Measurements from ENCODE around the gene CES2.

CES2 gene

DNA sequence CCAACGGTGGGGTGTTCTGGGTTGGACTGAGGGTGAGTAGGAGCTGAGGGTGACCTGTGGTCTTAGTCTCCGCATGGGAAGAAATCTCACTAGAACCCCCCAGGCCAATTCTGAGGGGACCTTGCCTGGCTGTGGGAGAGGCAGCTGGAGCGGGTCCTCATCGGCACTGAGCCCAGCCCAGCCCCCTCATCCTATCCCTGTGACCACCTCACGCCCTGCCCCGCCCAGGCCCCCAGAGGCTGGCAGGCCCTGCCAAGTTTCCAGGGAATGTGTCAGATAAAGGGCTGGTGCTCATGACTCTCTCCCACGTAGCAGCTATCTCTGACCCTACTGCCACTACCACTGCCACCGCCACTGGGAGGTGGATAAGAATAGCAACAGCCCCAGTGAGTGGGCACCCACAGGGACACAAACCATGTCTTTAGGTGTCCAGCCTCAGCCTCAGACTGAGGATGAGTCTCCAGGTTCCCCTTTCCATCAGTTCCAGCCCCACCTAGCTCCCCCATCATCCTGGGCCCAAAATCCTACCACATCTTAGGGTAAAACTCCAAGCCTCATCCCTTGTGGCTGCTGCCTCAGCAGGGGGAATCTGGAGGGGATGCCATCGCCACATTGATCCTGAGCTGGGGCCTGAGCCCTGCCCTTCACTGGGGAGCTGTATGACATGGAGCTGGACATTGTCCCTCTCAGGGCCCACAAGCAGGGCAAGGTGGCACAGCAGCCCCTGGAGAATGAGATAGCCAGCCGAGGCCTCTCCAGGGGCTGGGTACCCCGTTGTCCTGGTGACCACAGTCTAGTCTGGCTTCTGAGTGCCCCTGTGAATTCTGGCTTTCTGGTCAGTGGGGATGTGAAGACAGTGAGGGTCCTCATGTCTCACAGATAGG lies 31.5 kb upstream of the CES2 start:
- no peak for DNase-seq

DNA sequence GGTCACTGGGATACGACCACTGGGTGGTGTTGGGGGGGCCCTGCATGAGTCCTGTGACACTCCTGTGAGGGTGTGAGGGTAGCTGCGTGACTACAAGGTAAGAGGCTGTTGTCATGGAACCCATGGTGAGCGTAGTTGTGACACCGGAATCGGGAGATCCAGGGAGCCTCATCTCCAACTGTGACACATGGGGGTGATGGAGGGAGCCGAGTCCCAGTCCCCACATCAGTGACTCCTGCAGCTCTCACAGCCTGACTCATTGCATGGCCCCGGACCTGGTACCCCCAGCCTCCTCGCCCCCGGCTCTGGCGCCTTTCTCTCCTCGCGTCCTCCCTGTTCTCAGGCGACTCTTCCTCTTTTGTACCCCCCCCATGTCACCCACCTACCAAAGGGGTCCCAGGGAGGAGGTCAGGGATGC lies 30.9 kb upstream of the CES2 start:
- DNase-seq: no peak

DNA sequence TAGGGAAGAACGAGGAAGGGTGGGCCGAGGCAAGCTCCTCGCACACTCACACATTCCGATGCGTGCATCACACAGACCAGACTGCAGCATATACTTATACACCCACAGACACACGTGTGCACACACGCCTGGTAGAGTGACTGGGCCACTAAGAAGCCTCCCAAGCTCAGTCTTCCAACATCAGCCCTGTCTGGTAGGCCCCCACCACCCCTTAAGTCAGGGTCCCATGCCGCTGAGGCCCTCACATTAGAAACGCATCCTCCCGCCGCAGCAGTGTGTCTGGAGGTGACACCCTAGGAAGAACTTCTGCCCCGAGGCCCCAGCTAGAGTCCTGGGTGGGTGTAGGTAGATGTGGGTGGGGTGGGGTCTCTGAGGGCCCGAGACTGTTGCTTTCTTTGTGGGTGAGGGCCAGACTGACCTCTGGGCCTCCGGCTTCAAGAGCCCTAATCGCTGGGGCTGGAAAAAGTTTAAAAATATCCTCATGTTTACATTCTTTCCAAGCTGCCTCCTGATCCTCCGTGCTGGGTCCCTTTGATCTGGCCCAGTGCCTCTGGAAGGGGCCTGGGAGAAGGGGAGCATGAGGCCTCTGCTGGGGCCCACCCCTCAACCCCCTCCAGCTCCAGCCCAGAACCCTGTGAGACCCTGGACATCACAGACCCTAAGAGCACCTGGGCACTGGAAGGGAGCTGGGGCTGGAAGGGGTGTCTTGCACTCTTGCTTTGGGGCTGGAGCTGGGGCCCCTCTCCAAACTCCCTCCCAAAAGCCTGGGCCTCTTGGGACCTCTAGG lies 30.3 kb upstream of the CES2 start:
- DNase-seq: no peak

DNA sequence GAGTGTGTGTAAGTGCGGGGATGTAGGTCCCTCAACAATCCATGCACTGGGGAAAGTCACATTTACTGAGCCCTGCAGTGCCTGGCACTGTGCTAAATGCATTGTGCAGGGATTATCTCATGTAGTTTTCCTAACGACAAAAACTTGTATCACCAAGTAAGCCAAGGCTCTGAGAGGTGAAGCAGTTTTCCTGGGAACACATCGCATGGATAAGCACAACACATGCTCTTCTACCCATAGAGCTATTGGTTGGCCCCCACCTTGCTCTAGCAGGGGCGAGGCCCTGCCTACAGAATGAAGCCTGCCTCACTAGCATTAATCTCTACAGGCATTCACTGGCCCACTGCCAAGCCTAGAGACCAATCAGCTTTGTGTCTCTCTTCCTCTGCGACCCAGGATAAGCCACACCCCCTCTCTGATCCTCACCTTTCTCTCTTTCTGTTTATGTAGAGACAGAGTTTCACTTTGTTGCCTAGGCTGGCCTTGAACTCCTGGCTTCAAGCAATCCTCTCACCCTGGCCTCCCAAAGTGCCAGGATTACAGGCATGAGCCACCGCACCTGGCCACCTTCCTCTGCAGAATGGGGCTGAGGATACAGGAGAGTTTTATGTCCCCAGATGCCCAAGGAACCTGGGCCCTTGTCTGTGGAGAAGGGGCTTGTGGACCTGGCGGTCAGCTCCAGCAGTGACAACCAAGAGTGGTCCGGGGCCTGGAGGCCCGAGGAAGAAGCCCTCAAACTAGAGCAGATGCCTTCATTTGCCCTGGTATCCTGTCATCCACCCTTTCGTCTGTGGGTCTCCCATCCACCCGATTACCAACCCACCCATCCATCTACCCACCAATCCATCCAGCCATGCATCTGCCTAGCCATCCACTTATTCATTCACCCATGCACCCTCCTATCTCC lies 29.4 kb upstream of the CES2 start:
- DNase-seq: no peak

DNA sequence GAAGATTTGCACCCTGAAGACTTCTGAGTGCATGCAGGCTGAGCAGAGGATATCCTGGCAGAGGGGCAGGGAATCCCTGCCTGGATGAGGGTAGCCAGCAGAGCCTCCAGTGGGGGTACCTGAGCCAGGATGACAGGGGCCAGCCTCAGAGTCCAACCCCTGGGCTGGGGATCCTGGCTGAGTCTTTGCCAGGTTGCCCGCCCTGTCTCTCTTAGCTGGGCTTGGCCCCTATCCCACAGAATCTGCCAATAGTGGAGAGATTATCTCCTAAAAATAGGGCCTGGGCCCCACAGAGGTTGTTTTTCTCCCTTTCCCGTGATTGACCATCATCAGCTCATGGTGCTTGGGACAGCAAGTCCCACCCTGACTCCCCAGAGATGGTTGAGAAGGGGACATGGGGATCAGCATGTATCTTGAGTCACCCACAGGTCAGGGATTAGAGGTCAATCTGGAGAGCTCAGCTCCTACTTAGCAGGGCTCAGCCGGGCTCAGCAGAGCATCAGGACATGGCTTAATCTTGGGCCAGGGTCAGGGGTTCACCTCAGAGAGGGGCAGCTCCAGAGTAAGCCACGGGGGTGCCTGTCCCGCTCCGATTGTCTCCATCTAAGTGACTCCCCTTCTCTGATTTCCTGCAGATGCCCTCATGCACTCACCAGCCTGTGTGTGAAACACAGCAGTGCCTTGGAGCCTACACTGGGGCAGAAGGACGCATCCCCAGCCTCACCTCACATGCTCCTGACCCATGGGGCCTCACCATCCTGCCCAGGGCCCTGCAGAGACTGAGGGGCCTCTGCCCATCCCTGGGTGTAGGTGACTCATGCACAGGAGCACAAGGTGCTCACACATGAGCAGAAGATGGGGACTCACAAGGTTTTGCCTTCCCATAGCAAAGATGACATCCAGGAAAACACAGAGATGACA lies 28.1 kb upstream of the CES2 start:
- no peak for DNase-seq

DNA sequence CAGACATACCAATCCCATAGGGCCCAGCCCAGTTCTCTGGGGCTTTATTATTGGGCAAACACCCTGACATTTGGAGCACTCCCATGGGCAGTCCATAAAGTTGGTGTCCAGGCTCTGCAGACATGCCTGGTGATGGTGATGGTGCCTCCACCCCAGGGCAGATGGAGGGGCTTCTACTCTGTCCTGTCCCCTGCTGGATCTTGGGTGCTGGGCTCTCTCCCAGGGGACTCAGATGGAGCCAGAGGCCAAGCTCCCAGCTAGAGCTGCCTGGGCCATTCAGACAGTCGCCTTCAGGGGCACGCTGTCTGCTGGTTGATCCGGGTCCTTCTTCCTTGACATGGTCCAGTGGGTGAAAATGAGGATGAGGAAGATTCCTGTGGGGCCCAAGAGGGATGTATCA lies 27.2 kb upstream of the CES2 start:
- no peak for DNase-seq

DNA sequence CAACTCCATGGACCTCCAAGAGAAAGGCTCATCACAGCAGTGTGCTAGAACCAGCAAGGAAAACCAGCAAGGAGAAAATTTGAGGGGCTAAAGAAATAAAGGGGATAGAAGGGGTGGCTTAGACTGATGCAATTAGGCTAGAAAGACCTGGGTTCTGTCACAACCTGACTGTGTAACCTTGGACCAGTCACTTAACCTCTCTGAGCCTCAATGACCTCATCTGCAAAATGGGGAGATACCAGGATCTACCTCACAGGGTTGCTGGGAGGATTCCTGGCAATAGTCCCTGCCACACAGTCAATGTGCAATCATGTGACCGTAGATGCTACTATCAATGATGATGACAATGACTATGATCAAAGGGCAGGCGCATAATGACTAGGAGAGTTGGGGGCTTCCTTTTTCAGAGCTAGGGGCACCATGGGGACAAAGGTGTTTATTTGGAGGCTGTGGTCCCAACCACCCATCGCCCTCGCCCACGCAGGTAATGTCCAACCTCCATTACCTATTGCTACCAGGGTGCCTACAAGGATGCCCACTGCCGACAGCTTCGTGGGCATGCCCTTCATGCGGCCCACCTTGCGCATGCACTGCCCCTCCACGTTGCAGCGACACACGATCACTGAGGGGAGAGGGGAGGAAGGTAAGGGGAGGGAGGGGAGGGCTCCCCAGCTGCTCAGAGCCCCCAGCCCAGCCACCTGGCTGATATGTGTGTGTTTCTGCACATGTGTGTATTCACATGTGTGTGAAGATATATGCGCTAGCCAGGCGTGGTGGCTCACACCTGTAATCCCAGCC lies 26.4 kb upstream of the CES2 start:
- DNase-seq: no peak

DNA sequence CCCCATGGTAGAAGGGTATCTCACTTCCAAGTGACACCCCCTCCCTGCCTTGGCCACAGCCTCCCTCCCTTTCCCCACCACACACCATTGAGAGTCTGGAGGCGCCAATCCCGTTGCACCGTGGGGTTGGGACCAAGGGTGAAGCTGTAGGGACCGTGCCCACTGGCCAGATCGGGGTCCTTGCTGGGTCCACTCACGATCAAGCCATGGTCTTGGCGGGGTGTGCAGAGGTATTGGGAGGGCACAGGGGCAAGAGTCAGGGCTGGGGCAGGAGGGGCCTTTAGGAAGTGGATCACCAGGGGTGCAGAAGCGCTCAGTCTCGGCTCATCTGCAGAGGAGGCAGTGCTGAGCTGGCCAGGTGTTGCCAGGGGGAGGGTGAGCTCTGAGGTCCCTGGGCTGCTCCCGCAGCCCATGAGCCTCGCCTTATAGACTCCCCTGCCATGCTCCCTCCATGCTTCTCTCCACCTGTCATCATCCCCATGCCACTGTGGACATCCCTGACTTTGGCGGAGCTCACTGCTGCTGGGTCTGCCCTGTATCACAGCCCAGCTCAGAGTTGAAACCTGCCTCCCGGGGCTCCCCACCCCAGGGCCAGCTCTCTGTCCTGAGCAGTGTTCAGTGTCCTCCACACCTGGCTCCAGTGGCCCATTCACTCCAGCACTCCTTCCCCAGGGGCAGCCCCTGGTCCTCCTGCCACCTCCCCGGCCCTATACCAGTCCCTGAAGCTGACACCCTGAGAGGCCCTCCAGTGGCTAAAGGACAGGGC lies 25.0 kb upstream of the CES2 start:
- DNase-seq: no peak

DNA sequence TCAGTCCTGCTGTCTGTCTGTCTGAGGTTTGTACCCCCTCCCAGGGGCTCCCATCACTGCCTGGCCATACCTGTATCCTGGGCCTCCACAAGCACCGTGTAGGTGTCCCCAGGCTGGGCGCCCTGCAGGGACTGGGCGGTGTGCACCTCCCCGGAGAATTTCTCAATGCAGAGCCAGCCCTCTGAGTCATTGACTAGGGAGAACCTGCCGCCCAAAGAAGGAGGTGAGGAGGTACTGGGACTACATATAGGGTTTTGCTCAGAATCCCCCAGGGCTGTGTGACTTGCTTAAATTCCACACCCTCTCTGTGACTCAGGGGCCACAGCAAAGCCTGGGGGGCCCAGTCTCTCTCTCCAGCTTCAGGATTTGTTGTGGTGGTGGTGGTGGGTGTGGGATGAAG lies 24.2 kb upstream of the CES2 start:
- no peak for DNase-seq

DNA sequence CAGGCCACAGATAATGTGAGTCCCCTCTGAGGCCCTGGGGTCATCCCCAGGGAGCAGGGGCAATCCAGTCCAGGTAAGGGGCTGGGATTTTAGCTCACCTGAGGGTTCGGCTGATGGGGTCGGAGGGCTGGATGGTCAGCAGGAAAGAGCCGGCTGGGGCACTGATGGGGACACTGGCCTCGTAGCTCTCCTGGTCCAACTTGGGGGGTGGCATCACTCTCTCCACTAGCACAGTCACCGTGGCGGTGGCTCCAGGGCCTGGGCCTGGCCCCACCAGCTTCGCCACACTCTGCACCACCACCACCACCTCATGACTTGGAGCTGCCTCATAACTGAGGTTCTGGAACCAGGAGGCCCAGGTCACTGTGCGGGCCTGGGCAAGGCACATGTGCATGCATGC lies 23.5 kb upstream of the CES2 start:
- no peak for DNase-seq

DNA sequence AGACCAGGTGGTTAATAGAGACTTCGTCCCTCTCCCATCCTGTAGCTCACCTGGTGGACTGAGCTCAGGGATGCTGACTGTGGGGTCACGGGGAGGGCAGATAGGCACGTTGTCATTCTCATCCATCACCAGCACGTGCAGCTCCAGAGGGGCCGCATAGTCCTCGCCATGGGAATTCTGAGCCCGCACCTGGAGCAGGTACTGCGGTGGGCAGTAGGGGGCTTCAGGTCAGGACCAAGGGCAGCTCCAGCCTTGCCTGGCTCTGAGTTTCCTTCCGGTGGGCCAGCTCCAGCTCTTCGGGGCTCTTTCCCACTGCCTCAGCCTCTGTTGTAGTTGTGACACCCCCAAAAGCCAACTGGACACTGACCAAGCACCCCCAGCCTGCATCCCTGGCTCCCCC lies 22.2 kb upstream of the CES2 start:
- DNase-seq: no peak

DNA sequence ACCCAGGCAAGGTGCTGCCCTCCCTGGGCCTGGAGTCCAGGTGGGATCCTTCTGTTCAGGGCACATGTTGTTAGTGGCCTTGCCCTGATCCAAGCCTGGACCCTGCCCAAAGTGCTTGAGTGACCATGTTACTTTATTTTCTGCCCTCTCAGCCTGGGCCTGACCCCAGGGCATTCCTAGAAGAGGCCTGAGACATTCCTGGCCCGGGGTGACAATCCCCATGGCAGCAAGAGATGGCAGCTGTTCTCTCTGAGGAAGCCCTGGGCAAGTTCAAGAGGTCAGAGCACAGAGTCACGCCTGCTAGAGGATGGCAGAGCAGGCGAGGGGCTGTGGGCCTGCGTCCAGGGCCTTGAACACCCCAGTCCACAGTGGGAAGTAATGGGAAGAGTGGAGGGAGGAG lies 21.6 kb upstream of the CES2 start:
- DNase-seq: no peak

DNA sequence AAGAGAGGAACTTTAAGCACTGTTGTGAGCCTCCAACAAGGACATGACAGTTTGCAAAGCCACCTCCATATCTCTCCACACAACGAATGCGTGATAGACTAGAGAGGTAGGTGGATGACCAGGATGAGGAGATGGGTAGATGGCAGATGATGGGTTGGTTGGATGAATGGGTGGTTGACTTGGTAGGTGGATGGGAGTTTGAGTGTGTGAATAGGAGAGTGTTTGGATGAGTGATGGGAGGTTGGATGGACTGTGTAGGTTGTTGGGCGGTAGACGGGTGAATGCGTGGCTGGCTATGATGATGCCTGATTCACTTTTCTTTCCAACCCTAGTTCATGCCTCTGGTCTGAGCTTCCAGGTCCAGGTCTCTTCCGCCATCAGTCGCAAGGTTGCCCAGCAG lies 20.8 kb upstream of the CES2 start:
- no peak for DNase-seq

DNA sequence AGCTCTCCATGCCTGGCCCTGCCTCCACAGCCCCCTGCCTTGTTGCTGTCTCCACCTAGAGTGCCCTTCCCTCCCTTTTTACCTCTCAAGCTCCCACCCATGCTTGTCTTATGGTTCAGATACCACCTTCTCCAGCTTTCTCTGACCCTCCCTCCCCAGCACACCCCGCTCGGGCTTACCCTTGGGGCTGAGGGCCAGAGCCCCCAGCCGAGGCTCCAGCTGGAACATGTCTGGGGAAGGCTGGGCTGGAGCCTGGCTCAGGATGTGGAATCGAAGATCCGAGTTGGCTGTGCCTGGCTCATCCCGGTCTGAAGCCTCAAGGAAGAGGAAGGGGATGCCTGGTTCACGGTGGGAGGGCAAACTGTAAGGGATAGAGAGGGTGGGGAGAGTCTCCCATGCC lies 20.3 kb upstream of the CES2 start:
- DNase-seq: no peak

DNA sequence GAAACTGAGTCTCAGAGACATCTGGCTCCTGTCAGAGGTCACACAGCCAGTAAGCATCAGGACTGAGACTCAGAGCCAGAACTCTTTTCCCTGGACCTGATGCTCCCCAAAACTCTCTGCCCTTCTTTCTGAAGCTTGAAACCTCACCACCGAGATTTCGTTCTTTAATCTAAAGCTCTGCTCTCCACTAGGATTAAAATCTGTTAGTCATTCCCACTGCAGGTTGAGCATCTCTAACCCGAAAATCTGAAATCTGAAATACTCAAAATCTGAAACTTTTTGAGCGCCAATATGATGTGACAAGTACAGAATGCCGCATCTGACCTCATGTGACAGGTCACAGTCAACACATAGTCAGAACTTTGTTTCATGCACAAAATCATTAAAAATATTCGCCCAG lies 18.8 kb upstream of the CES2 start:
- DNase-seq: no peak

DNA sequence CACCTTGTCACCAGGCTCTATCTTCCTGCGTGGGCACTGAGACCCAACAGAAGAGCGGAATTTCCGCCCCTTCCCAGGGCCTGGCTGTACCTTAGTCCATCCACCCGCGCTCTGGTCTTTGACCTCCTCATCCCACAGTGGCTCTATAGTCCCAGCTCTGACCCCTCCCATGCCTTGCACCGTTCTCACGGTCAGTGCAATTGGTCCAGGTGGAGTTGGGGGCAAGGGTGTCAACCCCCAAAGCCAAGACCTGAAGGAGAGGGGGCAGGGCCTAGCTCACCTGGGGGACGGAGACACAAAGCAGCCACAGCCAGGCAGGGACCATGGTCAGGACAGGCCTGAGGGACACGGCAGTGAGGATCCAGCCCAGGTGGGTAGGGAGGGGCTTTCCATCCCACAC lies 17.6 kb upstream of the CES2 start:
- DNase-seq: no peak

DNA sequence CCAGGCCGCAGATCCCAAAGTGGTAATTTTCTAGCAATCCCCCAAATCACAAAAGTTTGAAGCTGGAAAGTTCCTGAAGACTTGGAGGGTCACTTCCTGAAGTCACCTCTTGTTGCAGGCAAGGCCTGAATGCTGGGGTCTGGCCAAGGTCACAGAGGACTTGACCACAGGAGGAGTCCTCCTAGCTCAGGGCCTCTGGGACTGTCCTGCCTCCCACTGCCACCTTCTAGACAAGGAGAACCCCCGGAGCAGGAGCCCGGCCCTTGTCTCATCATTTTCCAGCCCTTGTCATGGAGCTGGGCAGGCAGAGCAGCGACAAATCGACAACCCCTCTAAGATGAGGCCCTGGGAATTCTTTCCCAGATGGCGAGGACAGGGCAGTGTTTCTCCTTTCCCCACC lies 17.0 kb upstream of the CES2 start:
- DNase-seq: no peak

DNA sequence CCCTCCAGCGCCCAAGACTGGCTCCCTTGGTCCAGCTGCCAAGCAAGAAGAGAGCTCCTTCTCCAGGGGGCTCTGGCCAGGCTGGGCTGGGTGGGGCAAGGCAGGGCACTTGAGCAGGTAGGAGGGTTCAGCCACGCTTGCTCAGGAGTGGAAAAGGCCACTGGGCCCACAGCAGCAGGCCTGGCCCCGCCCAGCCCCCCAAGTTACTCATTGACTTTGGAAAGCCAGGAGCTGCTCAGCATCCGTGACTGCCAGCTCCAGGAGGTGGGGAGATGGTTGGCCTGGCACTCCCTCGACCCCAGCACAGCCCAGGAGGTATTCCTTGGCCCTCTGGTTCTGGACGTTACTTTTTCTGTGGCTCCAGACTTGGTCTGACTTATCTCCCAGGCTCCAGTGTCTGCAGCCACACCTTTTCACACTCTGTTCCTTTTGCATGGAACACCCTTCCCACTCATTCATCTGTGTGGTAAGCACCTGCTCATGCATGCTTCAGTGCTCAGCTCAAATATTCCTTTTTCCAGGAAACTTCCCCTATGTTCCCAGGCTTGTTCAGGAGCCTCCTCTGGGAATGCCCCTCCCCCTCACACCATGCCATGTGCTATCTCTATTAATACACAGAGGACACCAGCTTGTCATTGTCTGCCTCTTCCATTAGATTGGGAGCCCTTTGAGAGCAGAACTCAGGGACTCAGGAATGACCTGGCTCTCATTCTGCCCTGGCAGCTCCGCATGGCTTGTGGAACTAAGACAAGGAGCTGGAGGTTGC lies 16.3 kb upstream of the CES2 start, which contains the start of gene CDH16:
Gene CDH16 (minus strand): TSS at position 83 of the 766 bp plus-strand sequence. CDS start 820 bp downstream, outside the sequence.
- no peak for DNase-seq

DNA sequence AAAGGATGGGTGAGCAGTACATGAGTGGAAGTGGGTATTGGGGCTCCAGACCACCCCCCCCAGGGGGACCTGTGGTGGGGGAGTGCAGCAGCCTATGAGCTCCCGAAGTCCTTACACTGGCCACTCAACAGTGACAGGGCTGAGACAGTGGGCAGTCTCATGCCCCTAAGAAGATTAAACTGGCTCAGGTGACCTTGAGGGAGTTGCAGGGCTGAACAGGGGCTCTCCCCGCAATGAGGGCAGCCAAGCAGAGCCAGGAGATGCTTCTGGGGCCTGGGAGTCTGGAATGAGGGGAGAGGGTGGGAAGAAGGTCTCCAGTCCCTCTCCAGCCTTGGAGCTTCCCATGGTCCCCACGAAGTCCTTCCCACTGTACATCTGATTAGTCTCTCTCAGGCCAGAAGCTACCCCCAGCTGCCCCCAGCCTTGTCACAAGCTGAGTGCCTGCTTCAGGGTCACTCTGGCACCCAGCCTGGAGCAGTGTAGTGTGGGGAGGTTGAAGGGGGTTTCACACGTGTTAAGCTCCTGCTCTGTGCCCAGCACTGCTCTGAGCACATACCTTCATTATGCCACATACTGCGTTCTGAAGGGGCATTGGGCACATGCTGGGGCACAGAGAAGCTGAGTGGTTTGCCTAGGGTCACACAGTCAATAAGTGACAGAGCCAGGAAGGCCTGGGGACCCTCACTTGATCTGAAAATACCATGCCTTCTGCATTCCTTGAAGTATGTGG lies 15.6 kb upstream of the CES2 start:
- no peak for DNase-seq

Measured in CD4-positive, alpha-beta T cell treated with Interleukin-15 for 1 hour (primary cell).